ENCODE results near the gene LEPROT.
"Not testable (repeated sequence)": the region's sequence is repeated elsewhere in the genome, so short reads cannot be mapped to it uniquely, and the experiment has no call there.

The LEPROT gene

GRCh38 chr1:65437616-65438015 is 17.1 kb downstream of the LEPROT start:
- DNase-seq (ENCODE audit: low read depth in 2 of 2), result no peak

- no peak for DNase-seq (ENCODE audit: low read depth in 2 of 2)
Observed at GRCh38 chr1:65440322-65440900, 19.9 kb downstream of the LEPROT start.

GRCh38 chr1:65440915-65441314 is 20.4 kb downstream of the LEPROT start:
- DNase-seq (ENCODE audit: low read depth in 2 of 2), result peak; percentile 62 to 64

- DNase-seq (ENCODE audit: low read depth in 2 of 2), result no peak
Observed at GRCh38 chr1:65441464-65441863, 21.0 kb downstream of the LEPROT start.

GRCh38 chr1:65442442-65442841 is 22.0 kb downstream of the LEPROT start:
- no peak for DNase-seq (ENCODE audit: low read depth in 2 of 2)

GRCh38 chr1:65443647-65444046 is 23.2 kb downstream of the LEPROT start:
- no peak for DNase-seq (ENCODE audit: low read depth in 2 of 2)

GRCh38 chr1:65444128-65444640 is 23.7 kb downstream of the LEPROT start:
- DNase-seq (ENCODE audit: low read depth in 2 of 2), result no peak

GRCh38 chr1:65445837-65446236 is 25.4 kb downstream of the LEPROT start:
- DNase-seq (ENCODE audit: low read depth in 2 of 2), result no peak

GRCh38 chr1:65449214-65449823 is 28.9 kb downstream of the LEPROT start:
- DNase-seq (ENCODE audit: low read depth in 2 of 2), result no peak

- DNase-seq (ENCODE audit: low read depth in 2 of 2), result not testable (repeated sequence)
Observed at GRCh38 chr1:65455678-65456077, 35.2 kb downstream of the LEPROT start.

- DNase-seq (ENCODE audit: low read depth in 2 of 2), result no peak
Observed at GRCh38 chr1:65456481-65456880, 36.0 kb downstream of the LEPROT start.

GRCh38 chr1:65457868-65458267 is 37.4 kb downstream of the LEPROT start:
- DNase-seq (ENCODE audit: low read depth in 2 of 2), result no peak

GRCh38 chr1:65458730-65459396 is 38.4 kb downstream of the LEPROT start:
- no peak for DNase-seq (ENCODE audit: low read depth in 2 of 2)

GRCh38 chr1:65459397-65459768 is 38.9 kb downstream of the LEPROT start:
- DNase-seq (ENCODE audit: low read depth in 2 of 2), result no peak

- not testable (repeated sequence) for DNase-seq (ENCODE audit: low read depth in 2 of 2)
Observed at GRCh38 chr1:65465837-65466236, 45.4 kb downstream of the LEPROT start.

- no peak for DNase-seq (ENCODE audit: low read depth in 2 of 2)
Observed at GRCh38 chr1:65467536-65467935, 47.1 kb downstream of the LEPROT start.

- no peak for DNase-seq (ENCODE audit: low read depth in 2 of 2)
Observed at GRCh38 chr1:65469126-65469888, 48.8 kb downstream of the LEPROT start.

GRCh38 chr1:65469889-65470340 is 49.4 kb downstream of the LEPROT start:
- peak; percentile 60 to 62 for DNase-seq (ENCODE audit: low read depth in 2 of 2)

- DNase-seq (ENCODE audit: low read depth in 2 of 2), result peak; percentile 69 to 74
Observed at GRCh38 chr1:65470766-65471165, 50.3 kb downstream of the LEPROT start.

- DNase-seq (ENCODE audit: low read depth in 2 of 2), result no peak
Observed at GRCh38 chr1:65471213-65471833, 50.9 kb downstream of the LEPROT start.

- DNase-seq (ENCODE audit: low read depth in 2 of 2), result no peak
Observed at GRCh38 chr1:65471861-65472332, 51.4 kb downstream of the LEPROT start.

- DNase-seq (ENCODE audit: low read depth in 2 of 2), result no peak
Observed at GRCh38 chr1:65476327-65476726, 55.9 kb downstream of the LEPROT start.

Measured in fibroblast of skin of left quadriceps (primary cell).